Right renal pelvis (tissue), 4 donors: ENCODE data around the gene TMEM158. TPM values are rescaled to one million over a fixed set of nuclear protein-coding genes. Genes with fewer than 3 reads are reported as not detected.

ENCODE experiments used
- DNase-seq, 4 donors: peaks; one replicate each; pipeline ENCODE4 v3.0.0-alpha.2; 2013; ENCODE audit warnings: low read depth in 4 of 4, low spot score in 3 of 4, missing footprints in 1 of 4
- polyA plus RNA-seq, 4 donors: library from polyadenylated mRNA; unstranded; fragments of 120-200 nt; gene quantifications; one replicate each; pipeline ENCODE4 v1.2.1, GENCODE V29; 2013; ENCODE audit not compliant: insufficient read length in 4 of 4

The TMEM158 gene
- polyA plus RNA-seq, 4 donors, result 8.1 to 9.5 (median 8.9) TPM

GRCh38 chr3:45235409-45235808 is 9.3 kb upstream of the TMEM158 start:
- DNase-seq, result no peak

GRCh38 chr3:45234250-45234649 is 8.2 kb upstream of the TMEM158 start:
- no peak for DNase-seq

GRCh38 chr3:45232521-45232920 is 6.4 kb upstream of the TMEM158 start:
- no peak for DNase-seq

GRCh38 chr3:45227946-45228345 is 1.9 kb upstream of the TMEM158 start:
- no peak for DNase-seq

GRCh38 chr3:45227071-45227820 is 1.2 kb upstream of the TMEM158 start:
- DNase-seq, result peak in 1 of 4 donors; percentile 45

- no peak for DNase-seq
Measured at GRCh38 chr3:45225465-45226205, 452 bp downstream of the TMEM158 start.

- peak in 2 of 4 donors; percentile 42 to 58 for DNase-seq
Measured at GRCh38 chr3:45224824-45225464, 1.1 kb downstream of the TMEM158 start.

GRCh38 chr3:45223889-45224727 is 2.0 kb downstream of the TMEM158 start:
- no peak for DNase-seq

GRCh38 chr3:45219694-45220093 is 6.4 kb downstream of the TMEM158 start:
- no peak for DNase-seq

- DNase-seq, result no peak
Measured at GRCh38 chr3:45218578-45219390, 7.3 kb downstream of the TMEM158 start.

GRCh38 chr3:45216021-45216609 is 10.0 kb downstream of the TMEM158 start:
- DNase-seq, result no peak

GRCh38 chr3:45215466-45215865 is 10.6 kb downstream of the TMEM158 start:
- no peak for DNase-seq

- DNase-seq, result no peak
Measured at GRCh38 chr3:45214061-45214680, 11.9 kb downstream of the TMEM158 start.

- DNase-seq, result no peak
Measured at GRCh38 chr3:45212095-45212468, 14.0 kb downstream of the TMEM158 start.

- DNase-seq, result no peak
Measured at GRCh38 chr3:45211466-45212094, 14.5 kb downstream of the TMEM158 start.

- no peak for DNase-seq
Measured at GRCh38 chr3:45210308-45211041, 15.6 kb downstream of the TMEM158 start.

GRCh38 chr3:45209526-45209925 is 16.6 kb downstream of the TMEM158 start:
- DNase-seq, result no peak

- no peak for DNase-seq
Measured at GRCh38 chr3:45208586-45208985, 17.5 kb downstream of the TMEM158 start.
